Breast epithelium (tissue), 4 donors: ENCODE measurements around the gene TMEM82. TPM values are rescaled to one million over a fixed set of nuclear protein-coding genes. Genes with fewer than 3 reads are reported as not detected.

ENCODE experiments used
- DNase-seq, 2 donors: peaks; one replicate each; pipeline ENCODE4 v3.0.0-alpha.2; 2019; ENCODE audit warnings: low spot score in 2 of 2
- H3K27ac ChIP-seq, 2 donors: fragments of 200-600 bp; sonication (generic) in 1 of 2; one replicate each; pipeline ENCODE4 v1.5.1; 2016 to 2019; ENCODE audit warnings: mild to moderate bottlenecking in 1 of 2
- H3K27me3 ChIP-seq, 2 donors: fragments of 200-600 bp; sonication (generic) in 1 of 2; one replicate each; pipeline versions ENCODE4 v1.5.1 to v1.6.0; 2017 to 2019; ENCODE audit warnings: control low read depth in 1 of 2, mild to moderate bottlenecking in 1 of 2
- H3K36me3 ChIP-seq: fragments of 200-600 bp; one replicate; pipeline ENCODE4 v1.5.1; 2019
- H3K4me1 ChIP-seq, 2 donors: fragments of 200-600 bp; sonication (generic); one replicate each; pipeline ENCODE4 v1.5.1; 2016 to 2019; ENCODE audit warnings: control low read depth in 1 of 2
- H3K4me3 ChIP-seq, 3 donors: fragments of 200-600 bp; sonication (generic); 1 replicate in 2 of 3; 2 replicates in 1 of 3; pipeline ENCODE4 v1.5.1; 2016 to 2019; ENCODE audit warnings: mild to moderate bottlenecking in 3 of 3, moderate library complexity in 2 of 3
- H3K9me3 ChIP-seq, 2 donors: fragments of 200-600 bp; sonication (generic) in 1 of 2; one replicate each; pipeline ENCODE4 v1.5.1; 2016 to 2019; ENCODE audit warnings: control low read depth in 1 of 2
- POLR2A ChIP-seq: fragments of 450-650 bp; IDR thresholded peaks from one replicate; pipeline ENCODE4 v1.6.1; 2016; ENCODE audit warnings: antibody characterized with exemption, mild to moderate bottlenecking, moderate library complexity
- POLR2AphosphoS5 ChIP-seq, 3 donors: sonication (generic); formaldehyde crosslinking; IDR thresholded peaks; one replicate each; pipeline ENCODE4 v1.6.1; 2017; ENCODE audit warnings: antibody characterized with exemption in 3 of 3
- intact Hi-C: fragments of 100-400 bp; cut with DNase I; formaldehyde crosslinking; loops from one replicate; pipeline ENCODE4 v1.15.1; 2023; ENCODE audit warnings: low total_unique reads
- total RNA-seq, 3 donors: library from RNA; depleted of rRNA; stranded (reverse); fragments of >200 nt; gene quantifications; one replicate each; pipeline ENCODE4 v1.1.0, GENCODE V29; 2016
- TF ChIP-seq, protein P1 (sequence below), 3 donors: fragments of 450-650 bp; IDR thresholded peaks; one replicate each; pipeline ENCODE4 v1.5.1; 2016 to 2017; ENCODE audit warnings: antibody characterized with exemption in 3 of 3, mild to moderate bottlenecking in 3 of 3, moderate library complexity in 3 of 3

The TMEM82 gene
- total RNA-seq, 3 donors from 2014 or later, result not detected

DNA sequence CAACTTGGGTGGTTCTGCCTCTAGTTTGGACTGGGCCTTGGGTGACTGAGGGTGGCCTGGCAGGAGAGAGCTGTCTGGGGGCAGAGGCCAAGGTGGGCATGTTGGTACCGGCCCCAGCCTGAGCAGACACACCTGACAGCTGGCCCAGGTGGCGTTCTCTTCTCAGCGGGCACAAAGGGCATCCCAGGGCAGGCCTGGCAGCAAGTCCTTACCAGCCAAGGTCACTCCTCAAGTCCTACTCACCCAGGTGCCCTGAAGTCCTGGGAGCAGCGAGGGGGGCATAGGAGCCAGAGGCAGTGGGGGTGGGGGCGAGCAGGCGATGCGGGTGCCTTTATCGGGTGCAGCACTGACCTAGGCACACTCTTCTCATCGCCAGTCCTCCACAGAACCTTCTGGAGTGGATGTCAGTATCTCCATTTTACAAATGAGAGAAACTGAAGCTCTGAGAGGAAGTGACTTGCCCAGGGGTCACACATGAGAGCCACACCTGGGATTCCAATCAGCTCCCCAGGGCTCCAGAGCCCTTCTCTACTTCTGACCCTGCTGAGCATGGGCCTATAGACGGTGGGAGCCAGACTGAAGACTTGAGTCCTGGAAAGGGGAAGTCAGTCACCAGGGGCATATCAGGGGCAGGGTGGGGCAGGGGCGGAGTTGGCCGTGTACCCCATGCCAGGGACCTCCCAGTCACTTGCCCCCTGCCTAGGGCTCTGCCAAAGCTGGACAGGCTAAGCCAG is 6.8 kb upstream of the TMEM82 start:
- H3K36me3 ChIP-seq, result peaks cover 10% of the 10 kb centered on the region
- H3K4me3 ChIP-seq, result no peak overlapping the region
- H3K27me3 ChIP-seq, result no peaks in the 10 kb centered on the region
- intact Hi-C loops, result no loop called here
- H3K4me1 ChIP-seq, result no peaks in the 10 kb centered on the region
- H3K27ac ChIP-seq, result peak overlapping the region; percentile 36 to 39
- no peak for DNase-seq
- H3K9me3 ChIP-seq, result no peaks in the 10 kb centered on the region
- TF ChIP-seq, protein P1, sequence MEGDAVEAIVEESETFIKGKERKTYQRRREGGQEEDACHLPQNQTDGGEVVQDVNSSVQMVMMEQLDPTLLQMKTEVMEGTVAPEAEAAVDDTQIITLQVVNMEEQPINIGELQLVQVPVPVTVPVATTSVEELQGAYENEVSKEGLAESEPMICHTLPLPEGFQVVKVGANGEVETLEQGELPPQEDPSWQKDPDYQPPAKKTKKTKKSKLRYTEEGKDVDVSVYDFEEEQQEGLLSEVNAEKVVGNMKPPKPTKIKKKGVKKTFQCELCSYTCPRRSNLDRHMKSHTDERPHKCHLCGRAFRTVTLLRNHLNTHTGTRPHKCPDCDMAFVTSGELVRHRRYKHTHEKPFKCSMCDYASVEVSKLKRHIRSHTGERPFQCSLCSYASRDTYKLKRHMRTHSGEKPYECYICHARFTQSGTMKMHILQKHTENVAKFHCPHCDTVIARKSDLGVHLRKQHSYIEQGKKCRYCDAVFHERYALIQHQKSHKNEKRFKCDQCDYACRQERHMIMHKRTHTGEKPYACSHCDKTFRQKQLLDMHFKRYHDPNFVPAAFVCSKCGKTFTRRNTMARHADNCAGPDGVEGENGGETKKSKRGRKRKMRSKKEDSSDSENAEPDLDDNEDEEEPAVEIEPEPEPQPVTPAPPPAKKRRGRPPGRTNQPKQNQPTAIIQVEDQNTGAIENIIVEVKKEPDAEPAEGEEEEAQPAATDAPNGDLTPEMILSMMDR (IDR thresholded peaks at IDR 0.05), result no peak
- TF ChIP-seq POLR2AphosphoS5 (IDR thresholded peaks at IDR 0.05) (no peak), POLR2A (no peak)

DNA sequence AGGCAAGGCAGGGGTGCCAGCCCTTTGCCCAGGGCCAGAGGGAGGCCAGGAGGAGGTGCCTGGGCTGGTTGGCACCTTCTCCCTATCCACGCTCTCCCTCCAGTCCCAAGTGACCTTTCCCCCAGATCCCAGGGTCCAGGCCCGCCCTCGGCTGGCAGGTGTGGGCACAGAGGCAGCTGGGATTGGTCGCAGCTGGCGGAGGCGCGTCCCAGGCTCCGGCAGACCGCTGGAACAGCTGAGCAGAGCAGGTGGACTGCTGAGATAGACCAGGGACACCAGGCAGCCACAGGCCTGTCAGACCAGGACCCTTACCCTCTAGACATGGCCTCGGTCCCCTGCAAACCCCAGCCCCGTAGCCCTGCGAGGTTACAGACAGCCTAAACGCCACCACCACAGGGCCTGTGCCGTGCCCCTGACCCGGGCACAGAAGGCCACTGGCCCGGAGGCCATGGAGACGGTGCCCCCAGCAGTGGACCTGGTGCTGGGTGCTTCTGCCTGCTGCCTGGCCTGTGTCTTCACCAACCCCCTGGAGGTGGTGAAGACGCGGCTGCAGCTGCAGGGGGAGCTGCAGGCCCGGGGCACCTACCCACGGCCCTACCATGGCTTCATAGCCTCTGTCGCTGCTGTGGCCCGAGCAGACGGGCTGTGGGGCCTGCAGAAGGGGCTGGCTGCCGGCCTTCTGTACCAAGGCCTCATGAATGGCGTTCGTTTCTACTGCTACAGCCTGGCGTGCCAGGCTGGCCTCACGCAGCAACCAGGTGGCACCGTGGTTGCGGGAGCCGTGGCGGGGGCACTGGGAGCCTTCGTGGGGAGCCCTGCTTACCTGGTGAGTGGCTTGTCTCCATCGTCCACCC is 6.0 kb upstream of the TMEM82 start, which contains the start of gene SLC25A34:
TSS of gene SLC25A34 (plus strand) at position 221 of the 854 bp plus-strand sequence. CDS start at position 449, 228 bp downstream.
- TF ChIP-seq, protein P1 (IDR thresholded peaks at IDR 0.05), result no peak
- no peak for TF ChIP-seq POLR2AphosphoS5 (IDR thresholded peaks at IDR 0.05)
- TF ChIP-seq POLR2A, result no peak
- no peaks in the 10 kb centered on the region for H3K9me3 ChIP-seq
- peak within 1 kb of the TSS; percentile 36 to 39 for H3K27ac ChIP-seq
- intact Hi-C loops, result no loop called here
- H3K4me1 ChIP-seq, result no peaks in the 10 kb centered on the region
- no peak for DNase-seq
- H3K27me3 ChIP-seq, result no peaks in the 10 kb centered on the region
- H3K36me3 ChIP-seq, result peaks cover 10% of the 10 kb centered on the region
- H3K4me3 ChIP-seq, result no peak within 1 kb of the TSS

DNA sequence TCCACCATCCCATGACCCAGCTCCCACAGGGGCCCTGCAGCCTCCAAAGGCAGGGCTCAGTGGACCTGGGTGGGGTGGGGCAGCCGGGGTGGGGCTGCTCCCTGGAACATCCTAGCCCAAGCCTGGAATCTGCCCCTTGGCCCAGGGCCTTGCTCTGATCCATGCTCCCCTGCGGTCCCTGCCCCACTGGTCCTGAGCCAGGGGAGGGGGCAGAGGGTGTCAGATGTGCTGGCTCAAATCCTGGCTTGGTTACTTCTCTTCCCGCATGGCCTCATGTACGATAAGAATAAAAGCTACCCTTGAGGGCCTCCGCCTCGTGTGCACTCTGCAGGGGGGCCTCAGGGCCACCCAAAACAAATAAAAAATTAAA is 5.4 kb upstream of the TMEM82 start:
- intact Hi-C loops, result no loop called here
- no peak overlapping the region for H3K27ac ChIP-seq
- H3K4me1 ChIP-seq, result no peaks in the 10 kb centered on the region
- TF ChIP-seq POLR2AphosphoS5 (IDR thresholded peaks at IDR 0.05) (no peak), POLR2A (no peak)
- TF ChIP-seq, protein P1 (IDR thresholded peaks at IDR 0.05), result no peak
- peaks cover 10% of the 10 kb centered on the region for H3K36me3 ChIP-seq
- H3K27me3 ChIP-seq, result no peaks in the 10 kb centered on the region
- DNase-seq, result no peak
- H3K9me3 ChIP-seq, result no peaks in the 10 kb centered on the region
- H3K4me3 ChIP-seq, result no peak overlapping the region

DNA sequence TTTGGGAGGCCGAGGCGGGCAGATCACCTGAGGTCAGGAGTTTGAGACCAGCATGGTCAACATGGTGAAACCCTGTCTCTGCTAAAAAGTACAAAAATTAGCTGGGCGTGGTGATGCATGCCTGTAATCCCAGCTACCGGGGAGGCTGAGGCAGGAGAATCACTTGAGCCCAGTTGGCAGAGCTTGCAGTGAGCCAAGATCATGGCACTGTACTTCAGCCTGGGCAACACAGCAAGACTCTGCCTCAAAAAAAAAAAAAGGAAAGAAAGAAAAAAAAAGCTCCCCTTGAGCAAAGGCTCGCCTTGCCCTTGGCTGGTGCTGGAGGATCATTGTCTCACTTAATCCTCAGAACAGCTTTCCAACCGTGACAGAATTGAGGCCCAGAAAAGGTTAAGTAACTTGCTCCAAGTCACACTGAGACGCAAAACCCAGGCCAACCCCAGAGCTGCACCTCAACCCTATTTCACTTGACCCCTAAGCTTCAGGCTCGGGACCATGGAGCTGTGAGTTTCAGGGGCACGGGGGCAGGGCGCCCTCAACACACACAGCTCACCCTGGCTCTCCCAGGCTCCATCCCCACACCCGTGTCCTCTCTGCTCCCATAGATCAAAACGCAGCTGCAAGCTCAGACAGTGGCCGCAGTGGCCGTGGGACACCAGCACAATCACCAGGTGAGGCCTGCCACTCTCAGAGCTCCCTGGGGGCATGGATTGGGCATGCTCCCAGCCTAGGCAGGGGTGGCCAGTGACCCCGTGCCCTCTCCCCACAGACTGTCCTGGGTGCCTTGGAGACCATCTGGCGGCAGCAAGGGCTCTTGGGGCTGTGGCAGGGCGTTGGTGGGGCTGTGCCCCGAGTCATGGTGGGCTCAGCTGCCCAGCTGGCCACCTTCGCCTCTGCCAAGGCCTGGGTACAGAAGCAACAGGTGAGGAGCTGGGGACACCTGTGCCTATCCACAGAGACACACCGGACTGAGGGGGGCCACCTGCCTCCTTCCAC is 4.7 kb upstream of the TMEM82 start:
- H3K9me3 ChIP-seq, result no peaks in the 10 kb centered on the region
- no peaks in the 10 kb centered on the region for H3K4me1 ChIP-seq
- no peaks in the 10 kb centered on the region for H3K27me3 ChIP-seq
- no peak overlapping the region for H3K4me3 ChIP-seq
- TF ChIP-seq, protein P1 (IDR thresholded peaks at IDR 0.05), result no peak
- no peak for TF ChIP-seq POLR2AphosphoS5 (IDR thresholded peaks at IDR 0.05)
- no peak for TF ChIP-seq POLR2A
- peaks cover 10% of the 10 kb centered on the region for H3K36me3 ChIP-seq
- no peak for DNase-seq
- H3K27ac ChIP-seq, result no peak overlapping the region
- intact Hi-C loops, result no loop called here
